ENCODE measurements around the gene NSMCE1.
A peak's percentile ranks its signal among the peaks of the same experiment; 100 is the strongest.

Gene NSMCE1

DNA sequence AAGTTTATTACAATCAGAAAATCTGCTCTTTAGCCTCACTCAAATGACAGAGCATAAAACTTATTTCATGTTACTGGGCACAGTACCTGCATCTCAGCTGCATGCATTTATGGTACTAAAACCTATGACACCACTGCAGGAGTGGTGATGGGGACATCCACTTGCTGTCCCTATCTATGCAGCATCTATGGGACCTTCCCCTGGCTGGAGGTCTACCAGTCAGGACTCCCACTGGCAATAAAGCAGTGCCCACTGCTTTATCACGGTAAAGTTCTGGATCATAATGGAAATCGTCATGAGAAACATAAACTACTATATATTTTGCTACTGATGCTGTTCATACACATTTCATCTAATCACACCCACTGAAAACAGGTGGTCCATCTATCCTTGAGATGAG is 26.2 kb downstream of the NSMCE1 start:
- no peak for DNase-seq

GRCh38 chr16:27241658-27242057 is 26.9 kb downstream of the NSMCE1 start:
- DNase-seq: no peak

GRCh38 chr16:27240948-27241531 is 27.5 kb downstream of the NSMCE1 start:
- DNase-seq: no peak

GRCh38 chr16:27239906-27240655 is 28.5 kb downstream of the NSMCE1 start:
- no peak for DNase-seq

DNA sequence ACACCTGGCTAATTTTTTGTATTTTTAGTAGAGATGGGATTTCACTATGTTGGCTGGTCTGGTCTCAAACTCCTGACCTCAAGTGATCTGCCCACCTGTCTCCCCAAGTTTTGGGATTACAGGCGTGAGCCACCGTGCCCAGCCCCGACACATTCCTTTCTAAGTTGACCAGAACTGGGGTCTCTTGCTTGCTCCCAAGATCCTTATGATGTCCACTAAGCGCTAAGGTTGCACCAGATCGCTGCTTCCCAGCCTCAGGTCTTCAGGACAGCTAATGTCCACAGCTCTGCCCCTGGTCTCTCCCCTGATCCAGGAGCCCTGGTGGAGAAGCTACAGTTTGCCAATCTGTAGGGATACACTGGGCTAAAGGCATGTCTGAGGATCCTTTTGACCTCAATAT is 29.5 kb downstream of the NSMCE1 start:
- DNase-seq: no peak

GRCh38 chr16:27238591-27238990 is 30.0 kb downstream of the NSMCE1 start:
- DNase-seq: no peak

GRCh38 chr16:27238016-27238587 is 30.5 kb downstream of the NSMCE1 start:
- DNase-seq: peak; percentile 77

GRCh38 chr16:27237219-27238015 is 31.2 kb downstream of the NSMCE1 start:
- peak; percentile 87 for DNase-seq

GRCh38 chr16:27236635-27237218 is 31.8 kb downstream of the NSMCE1 start:
- no peak for DNase-seq

DNA sequence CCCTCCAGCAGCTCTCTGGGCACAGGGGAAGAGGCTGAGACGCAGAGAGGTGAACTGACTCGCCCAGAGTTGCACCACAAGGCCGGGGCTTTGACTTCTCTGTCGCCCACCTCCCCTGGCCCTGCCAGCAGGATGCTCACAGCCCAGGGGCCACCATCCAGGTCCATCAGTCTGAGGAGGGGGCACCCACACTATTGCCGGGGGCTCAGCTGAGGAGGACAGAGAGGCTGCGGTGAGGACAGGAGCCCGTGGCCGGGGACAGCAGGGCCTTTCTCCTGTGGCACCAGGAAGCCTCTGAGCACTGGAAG is 32.7 kb downstream of the NSMCE1 start:
- no peak for DNase-seq

- peak; percentile 99 for DNase-seq
These were observed 33.3 kb downstream of the NSMCE1 start for GRCh38 chr16:27235055-27235937.

DNA sequence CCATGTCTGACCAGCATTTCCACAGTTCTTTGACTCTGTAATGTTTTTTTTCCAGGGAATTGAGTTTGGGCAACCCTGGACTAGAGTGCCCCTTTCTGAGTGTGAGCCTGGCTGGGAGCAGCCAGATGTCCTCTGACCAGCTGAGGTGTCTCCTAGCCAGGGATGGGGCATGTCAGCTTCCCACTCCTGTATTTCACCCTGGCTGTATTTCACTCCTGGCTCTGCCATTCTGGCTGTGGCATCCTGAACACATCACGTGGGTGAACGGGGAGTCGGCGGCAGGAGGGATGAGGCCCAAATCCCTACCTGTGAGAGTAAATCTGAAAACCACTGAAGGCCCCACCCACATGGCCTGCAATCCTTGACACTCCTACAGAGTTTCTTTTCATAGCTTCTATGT is 34.0 kb downstream of the NSMCE1 start:
- no peak for DNase-seq

- DNase-seq: no peak
These were observed 34.4 kb downstream of the NSMCE1 start for GRCh38 chr16:27234171-27234570.

DNA sequence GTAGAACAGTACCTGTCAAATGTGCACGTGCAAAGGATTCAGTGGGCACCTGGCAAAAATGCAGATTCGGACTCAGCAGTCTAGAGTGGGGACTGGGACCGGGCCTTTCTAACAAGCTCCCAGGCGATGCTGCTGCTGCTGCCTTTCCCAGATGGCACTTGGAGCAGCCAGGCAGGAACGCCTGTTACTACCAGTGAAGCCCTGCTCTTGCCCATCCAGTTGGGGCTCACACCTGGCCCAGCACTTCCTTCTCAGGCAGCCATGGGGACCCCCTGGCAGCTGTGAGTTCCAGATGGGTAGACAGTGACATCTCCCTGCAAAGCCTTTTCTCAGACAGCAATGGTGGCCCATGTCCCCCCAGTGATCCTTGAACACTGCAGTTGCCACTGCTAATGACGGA is 34.8 kb downstream of the NSMCE1 start:
- no peak for DNase-seq

GRCh38 chr16:27232901-27233625 is 35.5 kb downstream of the NSMCE1 start:
- DNase-seq: no peak

- peak; percentile 57 for DNase-seq
These were observed 36.3 kb downstream of the NSMCE1 start for GRCh38 chr16:27232061-27232900.

GRCh38 chr16:27231692-27232060 is 36.9 kb downstream of the NSMCE1 start:
- DNase-seq: no peak

DNA sequence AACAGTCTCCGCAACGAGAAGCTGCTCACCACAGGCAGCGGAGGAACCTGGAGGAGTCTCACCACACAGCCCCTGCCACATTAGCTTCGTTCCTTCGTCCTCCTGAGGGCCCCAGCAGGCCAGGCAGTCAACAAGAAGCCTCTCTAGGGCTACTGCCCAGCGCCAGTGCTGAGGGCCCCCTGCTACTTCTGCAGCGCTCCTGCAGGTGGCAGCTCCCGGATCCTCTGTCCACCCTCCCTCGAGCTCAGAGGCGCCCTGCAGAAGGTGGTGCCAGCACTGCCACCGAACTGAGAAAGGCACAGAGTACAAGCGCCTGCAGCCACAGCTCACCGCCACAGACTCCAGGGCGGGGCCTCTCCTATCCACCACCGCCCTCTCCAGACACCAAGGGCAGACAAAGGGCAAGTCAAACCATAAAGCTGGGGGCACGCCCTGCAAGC is 38.0 kb downstream of the NSMCE1 start:
- DNase-seq: peak; percentile 94

GRCh38 chr16:27229891-27230470 is 38.6 kb downstream of the NSMCE1 start:
- DNase-seq: no peak

Data from hematopoietic multipotent progenitor cell treated with erythropoietin and hydrocortisone succinate and interleukin-3 and kit ligand, for 6 days (in vitro differentiated cells).